HG03039 (cell line): Measurements from ENCODE around the gene GJA10.

Experiments
- ATAC-seq: cut with Tn5 transposase; IDR thresholded peaks from one replicate; pipeline ENCODE4 v1.9.1; 2021; ENCODE audit warnings: mild to moderate bottlenecking, moderate library complexity; ENCODE audit not compliant: unreplicated experiment

The GJA10 gene

GRCh38 chr6:89916136-89916920 is 22.1 kb downstream of the GJA10 start:
- no peak for ATAC-seq

- no peak for ATAC-seq
Measured at GRCh38 chr6:89917216-89917615, 22.9 kb downstream of the GJA10 start.

GRCh38 chr6:89917801-89918366 is 23.6 kb downstream of the GJA10 start:
- no peak for ATAC-seq

GRCh38 chr6:89921197-89921596 is 26.9 kb downstream of the GJA10 start:
- ATAC-seq, result no peak

GRCh38 chr6:89921691-89922090 is 27.4 kb downstream of the GJA10 start:
- no peak for ATAC-seq

GRCh38 chr6:89924231-89924630 is 30.0 kb downstream of the GJA10 start:
- no peak for ATAC-seq

GRCh38 chr6:89925826-89926225 is 31.6 kb downstream of the GJA10 start:
- no peak for ATAC-seq

GRCh38 chr6:89927264-89927663 is 33.0 kb downstream of the GJA10 start:
- no peak for ATAC-seq

- no peak for ATAC-seq
Measured at GRCh38 chr6:89927791-89928550, 33.7 kb downstream of the GJA10 start.

GRCh38 chr6:89928604-89929003 is 34.3 kb downstream of the GJA10 start:
- ATAC-seq, result no peak

- no peak for ATAC-seq
Measured at GRCh38 chr6:89930789-89931188, 36.5 kb downstream of the GJA10 start.

- ATAC-seq, result no peak
Measured at GRCh38 chr6:89932245-89932802, 38.1 kb downstream of the GJA10 start.

- ATAC-seq, result no peak
Measured at GRCh38 chr6:89934685-89935366, 40.6 kb downstream of the GJA10 start.

- ATAC-seq, result no peak
Measured at GRCh38 chr6:89936177-89936576, 41.9 kb downstream of the GJA10 start.

- no peak for ATAC-seq
Measured at GRCh38 chr6:89938014-89938413, 43.7 kb downstream of the GJA10 start.

- ATAC-seq, result no peak
Measured at GRCh38 chr6:89939144-89939543, 44.9 kb downstream of the GJA10 start.

GRCh38 chr6:89940225-89941027 is 46.2 kb downstream of the GJA10 start:
- peak; percentile 87 for ATAC-seq

- ATAC-seq, result no peak
Measured at GRCh38 chr6:89941031-89941762, 46.9 kb downstream of the GJA10 start.

- no peak for ATAC-seq
Measured at GRCh38 chr6:89941763-89942497, 47.7 kb downstream of the GJA10 start.
